Kidney epithelial cell (primary cell): ENCODE results near the gene AIG1. TPM values are rescaled to one million over a fixed set of nuclear protein-coding genes. Genes with fewer than 3 reads are reported as not detected.

ENCODE experiments used
- total RNA-seq: library from RNA; depleted of rRNA; stranded (reverse); fragments of >200 nt; gene quantifications from 2 replicates; pipeline ENCODE4 v1.2.3, GENCODE V29; 2015

Gene AIG1
- total RNA-seq, 1 donor from 2014 or later, result 62.5 TPM

Other genes starting within 250 kb of the AIG1 start
- 24.6 and 26.6 TPM in 2 replicates for gene HIVEP2, start 115.7 kb upstream of the AIG1 start, total RNA-seq